HG03135 (cell line): ENCODE results near the gene GPC6.

Experiments
- ATAC-seq: cut with Tn5 transposase; IDR thresholded peaks from one replicate; pipeline ENCODE4 v1.9.1; 2021; ENCODE audit warnings: mild to moderate bottlenecking, moderate library complexity; ENCODE audit not compliant: unreplicated experiment

GPC6 gene

DNA sequence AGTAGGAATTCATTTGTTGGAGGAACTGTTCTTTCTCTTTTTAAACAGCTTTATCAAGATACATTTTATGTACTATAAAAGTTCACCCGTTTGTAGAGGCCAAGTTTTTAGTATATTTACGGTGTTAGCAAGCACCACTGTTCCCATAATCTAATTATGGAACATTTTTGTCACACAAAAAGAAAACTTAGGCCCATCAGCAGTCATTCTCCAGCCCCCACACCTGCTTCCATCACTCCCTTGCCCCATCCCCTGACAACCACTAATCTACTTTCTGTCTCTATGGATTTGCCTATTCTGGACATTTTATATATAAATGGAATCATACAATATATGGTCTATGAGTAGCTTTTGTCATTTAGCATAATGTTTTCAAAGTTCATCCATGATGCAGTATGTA is 787.9 kb downstream of the GPC6 start:
- no peak for ATAC-seq

DNA sequence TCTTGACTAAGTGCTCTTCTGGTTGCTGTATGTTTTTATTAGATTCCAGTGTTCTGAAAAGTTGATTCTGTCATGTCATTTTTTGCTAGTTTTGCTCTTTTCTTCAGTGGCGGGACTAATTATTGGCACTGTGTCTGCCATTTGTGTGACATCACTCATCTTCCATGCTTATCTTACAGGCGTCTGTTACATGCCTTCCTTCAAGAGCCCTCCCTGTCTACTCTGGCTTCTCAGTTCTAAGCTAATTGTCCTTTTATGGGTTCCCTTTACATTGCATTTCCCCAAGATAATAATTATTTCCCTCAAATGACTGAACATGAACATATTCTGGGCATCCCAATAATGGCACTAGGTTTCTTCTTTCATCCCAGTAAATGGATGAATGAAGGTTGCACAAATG is 793.8 kb downstream of the GPC6 start:
- ATAC-seq = no peak

DNA sequence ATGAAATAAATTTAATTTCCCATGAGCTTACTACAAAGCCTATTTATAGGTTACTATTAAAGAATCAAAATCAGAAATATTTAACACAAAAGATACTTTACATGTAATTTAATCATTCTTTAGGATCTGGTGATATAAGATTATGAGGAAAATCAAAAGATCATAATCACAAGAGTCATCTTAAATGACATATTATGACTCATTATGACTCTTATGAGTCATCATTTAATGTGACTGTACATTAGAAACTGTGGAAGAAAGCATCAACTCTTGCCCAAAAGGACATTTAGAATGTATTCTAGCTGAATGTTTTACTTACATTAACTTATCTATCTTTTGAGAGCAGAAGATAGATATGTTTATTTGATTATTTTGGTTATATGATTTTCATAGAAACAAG is 794.2 kb downstream of the GPC6 start:
- no peak for ATAC-seq

DNA sequence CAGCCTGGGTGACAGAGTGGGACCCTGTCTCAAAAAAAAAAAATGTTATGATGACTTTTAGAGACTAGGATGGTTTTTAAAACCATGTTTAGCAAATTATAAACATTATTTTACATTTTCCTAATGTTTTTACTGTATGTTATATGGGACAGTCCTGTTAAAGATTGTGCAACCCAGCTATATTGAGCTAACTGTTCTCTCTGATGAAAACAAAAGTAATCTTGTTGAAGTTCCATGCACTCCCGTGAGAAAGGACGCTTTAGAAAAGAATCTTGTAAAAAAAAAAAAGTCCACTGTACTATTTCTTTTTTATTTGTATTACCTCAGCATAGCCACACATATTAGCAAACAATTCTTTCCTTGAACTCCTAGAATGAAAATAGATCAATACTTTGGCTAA is 801.6 kb downstream of the GPC6 start:
- no peak for ATAC-seq

DNA sequence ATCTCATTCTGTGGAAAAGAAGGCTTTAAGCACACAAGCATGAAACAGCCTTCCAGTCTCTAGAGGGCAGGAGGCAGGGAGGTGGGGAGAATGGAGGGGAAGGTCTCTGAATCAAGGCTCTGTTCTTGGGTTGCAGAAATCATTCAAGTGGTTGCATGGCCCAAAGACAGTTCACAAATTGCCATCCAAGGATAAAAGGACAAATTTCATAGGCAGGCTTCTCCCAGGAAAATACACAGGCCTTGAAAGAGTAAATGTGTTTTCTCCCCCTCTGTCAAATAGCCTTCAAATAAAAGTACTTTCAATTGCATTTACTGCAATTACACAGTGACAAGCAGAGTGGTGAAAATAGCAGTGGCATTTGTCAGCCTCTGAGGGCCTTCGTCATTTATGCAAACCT is 802.0 kb downstream of the GPC6 start:
- no peak for ATAC-seq

DNA sequence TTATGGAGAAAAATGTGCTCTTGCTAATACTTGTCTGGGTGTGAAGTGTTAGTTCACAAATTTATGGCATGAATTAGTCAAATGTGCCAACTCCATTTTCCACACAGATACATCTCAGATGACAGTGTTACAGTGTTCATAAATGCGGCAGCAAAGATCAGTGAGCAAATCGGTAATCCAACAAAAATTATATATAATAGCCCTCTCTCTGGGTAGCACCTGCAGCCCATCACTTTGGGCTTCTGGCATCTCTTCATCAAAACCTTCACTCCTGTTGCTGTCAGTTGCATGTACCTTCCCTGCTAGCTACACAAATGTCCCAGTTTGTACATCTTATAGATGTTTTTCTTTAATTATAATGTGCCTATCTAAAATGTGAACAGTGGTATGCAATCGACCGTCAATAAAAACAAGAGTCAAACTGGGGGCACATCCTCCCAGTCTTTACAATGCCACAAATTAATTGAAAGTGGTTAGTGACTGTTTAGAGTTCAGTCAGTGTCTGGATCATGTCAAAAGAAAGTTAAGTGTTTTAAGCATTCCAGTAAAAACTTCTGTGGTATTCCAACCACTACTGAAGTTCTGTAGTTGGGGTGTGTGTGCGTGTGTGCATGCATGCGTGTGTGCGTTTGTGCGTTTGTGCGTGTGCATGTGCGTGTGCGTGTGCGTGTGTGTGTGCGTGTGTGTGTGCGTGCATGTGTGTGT is 804.0 kb downstream of the GPC6 start:
- no peak for ATAC-seq

DNA sequence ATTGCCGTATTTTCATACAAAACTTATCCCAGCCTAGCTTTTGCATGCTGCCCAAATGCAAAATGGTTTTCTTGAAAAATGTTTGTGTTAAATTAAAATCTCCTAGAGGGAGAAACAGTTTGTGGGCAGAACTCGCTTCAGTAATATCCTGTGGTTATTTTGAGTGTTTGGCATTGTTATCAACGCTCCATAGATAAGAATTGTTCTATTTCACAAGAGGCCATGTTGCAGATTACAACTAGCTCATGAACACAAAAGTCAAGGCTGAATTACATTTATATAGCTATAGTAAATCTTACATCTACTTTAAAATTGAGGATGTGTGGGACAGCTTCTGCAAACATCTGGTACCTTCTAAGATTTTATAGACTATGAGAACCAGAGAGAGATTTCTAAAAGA is 805.0 kb downstream of the GPC6 start:
- ATAC-seq = no peak

DNA sequence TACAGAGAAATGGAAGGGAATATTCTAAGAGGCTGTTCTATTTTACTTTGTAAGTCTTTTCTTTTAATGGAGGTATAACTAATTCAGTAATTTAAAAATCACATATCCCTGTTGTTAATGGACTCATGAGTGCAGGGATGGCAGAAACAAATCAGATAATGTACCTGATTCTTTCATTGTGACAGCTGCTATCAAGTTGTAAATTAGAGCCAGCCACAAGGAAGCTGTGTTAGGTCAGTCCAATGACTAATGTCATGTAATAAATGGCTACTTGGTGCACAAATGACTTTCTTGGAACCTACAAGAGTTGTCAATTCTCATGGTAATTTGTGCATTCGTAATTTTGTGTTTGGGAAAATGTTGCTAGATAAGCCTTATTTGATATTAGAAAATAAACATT is 806.5 kb downstream of the GPC6 start:
- ATAC-seq = no peak

DNA sequence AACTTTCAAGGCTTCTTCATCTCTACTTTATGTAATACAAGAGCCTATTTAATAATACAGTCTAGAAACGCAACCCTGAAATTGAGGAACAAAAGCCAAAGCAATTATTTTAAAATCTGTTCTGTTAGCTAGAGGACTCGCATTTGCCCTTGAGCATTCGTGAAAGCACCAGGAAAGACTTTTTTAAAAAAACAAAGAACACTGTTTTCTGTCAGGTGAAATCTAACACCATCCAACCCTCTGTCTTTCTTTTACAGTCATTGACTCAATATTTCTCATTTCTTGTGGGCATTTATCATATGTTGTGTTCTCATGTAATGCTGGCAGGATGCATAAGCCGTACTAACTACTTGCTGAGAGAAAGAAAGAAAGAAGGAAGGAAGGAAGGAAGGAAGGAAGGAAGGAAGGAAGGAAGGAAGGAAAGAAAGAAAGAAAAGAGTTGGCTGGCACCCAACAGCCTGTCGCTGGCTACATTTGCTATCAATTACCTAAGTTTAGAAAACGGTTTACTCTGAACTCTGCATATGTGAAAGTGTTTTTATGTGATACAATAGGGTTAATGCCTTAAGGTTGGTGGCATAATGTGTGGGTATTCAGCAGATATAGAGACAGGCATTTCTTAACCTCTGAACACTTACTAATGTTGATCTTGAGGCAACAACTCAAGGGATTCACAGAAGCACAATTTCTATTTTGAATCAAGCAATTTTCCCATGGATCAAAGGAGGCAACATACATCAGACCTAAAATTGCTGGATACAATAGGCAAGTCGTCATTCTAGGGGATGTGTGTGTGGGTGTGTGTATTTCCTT is 807.4 kb downstream of the GPC6 start:
- no peak for ATAC-seq

DNA sequence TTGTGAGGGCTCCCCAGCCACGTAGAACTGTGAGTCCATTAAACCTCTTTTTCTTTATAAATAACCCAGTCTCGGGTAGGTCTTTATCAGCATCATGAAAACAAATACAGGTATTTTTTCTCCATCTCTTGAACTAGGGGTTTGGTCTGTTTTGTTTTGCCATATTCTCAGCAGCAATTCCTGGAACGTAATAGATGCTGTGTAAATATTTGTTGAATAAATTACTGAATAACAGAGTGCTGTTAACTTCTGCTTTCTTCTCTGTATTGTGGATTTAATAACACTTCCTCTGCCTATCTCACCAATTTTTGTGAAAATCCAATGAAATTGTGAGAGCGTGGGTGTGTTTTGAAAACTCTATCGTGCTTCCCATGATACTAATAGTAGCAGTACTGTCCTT is 823.4 kb downstream of the GPC6 start:
- no peak for ATAC-seq

DNA sequence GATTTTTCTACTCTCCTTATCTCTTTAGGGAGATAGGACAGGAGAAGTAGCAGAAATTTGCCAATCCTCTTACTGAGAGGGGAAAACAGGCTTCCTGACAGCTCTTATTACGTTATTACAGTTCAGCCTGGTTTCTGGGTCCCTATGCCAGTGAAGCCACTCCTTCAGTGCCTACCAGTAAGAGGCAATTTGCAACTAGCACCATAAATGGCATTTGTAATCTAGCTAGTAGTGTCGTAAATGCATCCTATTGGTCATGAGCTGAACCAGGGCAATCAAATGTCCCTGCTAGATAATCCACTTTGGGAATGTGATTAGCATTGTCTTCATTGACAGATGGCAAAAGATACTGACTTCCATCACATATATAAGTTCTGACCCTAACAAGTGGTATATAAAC is 824.1 kb downstream of the GPC6 start:
- ATAC-seq = no peak

DNA sequence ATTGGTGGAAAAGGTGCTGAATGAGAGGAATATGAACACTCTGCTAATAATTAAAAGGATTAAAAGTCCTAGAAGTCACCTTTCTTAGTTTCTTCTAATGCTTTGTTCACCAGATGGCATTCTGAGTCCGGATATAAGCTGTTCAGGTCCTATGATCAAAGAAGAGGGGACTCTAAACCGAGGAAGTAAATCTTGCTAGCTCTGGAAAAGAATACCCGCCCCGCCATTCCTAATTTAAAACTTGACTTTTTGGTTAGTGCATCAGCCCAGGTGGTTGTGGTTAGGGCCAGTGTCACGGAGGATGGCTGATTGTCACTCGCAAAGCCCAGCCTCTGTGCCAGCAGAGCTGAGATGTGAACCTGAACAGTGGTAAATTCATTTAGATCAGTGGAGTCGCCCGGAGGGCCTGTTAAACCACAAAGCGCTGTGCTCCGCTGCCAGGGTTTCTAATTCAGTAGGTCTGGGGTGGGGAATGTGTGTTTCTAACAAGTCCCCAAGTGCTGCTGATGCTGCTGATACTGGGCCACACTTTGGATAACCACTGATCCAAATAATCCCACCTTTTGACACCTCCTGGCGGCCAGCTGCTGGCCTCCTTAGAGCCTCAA is 827.5 kb downstream of the GPC6 start:
- no peak for ATAC-seq

DNA sequence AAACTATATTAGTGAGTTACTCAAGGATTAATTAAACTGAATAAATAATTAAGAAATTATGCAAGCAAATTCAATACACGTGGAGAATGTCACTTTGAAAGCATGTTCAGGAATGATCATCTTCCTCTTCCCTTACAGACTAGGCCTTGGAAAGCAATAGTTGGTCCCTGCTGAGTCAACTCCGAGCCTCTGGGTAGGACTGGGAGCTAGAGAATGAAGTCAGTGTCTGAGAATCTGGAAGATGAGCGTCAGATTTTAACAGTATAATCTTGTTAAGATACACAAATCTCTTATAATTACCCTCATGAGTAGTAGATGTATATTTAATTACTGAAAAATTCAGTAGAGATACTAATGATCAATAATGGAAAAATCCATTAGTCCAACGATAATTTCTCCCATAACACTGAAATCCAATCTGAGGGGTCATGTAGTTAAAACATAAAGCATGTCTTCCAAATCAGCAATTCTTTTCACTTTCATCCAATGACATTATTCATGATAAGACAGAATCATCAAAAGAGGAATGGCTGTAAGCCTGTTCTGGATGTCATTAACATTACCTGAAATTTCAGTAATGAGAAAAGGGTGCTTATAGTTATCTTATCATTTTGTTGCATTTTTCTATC is 829.9 kb downstream of the GPC6 start:
- no peak for ATAC-seq

DNA sequence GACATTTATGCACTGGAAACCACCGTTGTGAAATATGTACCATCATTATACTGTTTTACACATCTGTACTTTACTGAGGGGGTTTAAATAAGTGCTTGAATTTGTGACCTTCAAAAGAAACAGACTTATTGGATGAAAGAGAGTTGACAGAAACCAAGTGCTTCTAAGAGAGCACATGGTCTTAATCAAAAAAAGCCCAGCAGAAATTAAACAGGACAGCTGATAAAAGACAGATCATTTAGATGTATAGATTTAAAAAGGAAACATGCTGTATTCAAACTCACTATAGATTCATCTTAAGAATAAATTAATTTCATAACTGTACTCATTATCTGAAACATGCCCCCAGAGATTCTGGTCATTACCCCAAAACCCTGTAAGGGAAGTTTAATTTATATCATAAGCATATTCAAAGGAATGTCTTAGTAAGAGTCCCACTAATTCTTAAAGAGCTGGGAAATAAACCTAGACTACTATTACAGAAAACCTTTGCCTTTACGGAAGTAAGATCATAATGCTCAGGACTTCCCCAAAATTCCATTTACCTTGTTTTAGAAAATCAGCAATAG is 831.1 kb downstream of the GPC6 start:
- no peak for ATAC-seq

DNA sequence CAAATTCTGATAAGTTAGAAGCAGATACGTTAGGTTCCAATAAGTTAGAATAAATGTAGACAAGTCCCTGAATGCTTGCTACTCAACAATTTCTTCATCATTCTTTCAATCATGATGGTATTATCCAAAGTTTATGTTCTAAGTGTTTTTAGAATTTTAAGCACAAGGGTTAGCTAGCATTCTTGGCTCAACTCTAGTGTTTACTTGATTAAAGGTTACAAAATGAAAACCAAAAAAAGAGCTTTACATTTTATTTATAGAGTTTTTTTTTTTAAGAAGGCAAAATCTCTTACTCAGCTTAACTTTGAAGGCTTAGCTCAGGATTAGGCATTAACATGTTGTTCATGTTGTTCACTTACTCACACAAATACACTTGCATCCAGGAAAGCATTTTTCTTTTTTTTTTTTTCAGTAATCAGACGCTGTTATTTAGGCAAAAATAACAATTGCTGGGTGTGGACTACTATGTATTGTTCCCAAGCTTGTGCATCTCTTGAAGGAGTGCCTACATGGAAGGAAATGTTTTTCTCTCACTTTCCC is 832.3 kb downstream of the GPC6 start:
- no peak for ATAC-seq

DNA sequence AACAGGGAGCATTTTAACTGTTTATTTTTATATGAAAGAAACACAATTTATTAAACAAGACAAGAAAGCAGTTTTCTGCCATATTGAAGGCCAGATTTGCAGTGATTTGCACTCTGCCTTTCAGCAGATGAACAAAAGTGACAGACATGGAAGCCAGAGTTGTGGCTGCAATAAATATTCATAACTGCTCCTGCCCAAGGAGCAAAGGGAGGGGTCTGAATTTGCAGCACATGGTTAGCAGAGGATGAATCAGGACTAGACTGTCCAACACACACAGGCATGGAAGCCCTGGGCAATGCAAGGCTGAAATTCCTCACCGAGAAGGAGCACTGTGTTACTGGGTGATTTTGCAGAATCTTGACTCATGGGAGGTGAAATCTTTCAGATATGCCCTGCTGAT is 834.7 kb downstream of the GPC6 start:
- no peak for ATAC-seq

DNA sequence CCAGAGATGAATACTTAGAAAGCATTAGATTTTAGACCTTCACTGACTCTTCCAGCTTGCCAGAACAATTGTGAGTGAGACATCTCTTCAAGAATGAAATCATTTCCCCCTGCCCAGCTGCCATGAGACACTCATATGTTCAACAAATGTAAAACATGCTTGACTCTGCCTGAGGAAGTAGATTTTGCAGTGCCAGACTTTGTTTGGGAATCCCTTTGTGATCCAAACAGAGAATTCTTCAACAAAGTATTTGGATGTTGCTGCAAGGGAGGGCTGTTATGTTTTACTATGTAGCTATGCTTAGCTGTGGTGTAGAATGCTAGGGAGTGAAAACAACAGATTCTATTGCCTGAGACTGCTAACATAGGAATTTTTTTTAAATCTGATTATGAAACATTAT is 836.5 kb downstream of the GPC6 start:
- ATAC-seq = no peak

DNA sequence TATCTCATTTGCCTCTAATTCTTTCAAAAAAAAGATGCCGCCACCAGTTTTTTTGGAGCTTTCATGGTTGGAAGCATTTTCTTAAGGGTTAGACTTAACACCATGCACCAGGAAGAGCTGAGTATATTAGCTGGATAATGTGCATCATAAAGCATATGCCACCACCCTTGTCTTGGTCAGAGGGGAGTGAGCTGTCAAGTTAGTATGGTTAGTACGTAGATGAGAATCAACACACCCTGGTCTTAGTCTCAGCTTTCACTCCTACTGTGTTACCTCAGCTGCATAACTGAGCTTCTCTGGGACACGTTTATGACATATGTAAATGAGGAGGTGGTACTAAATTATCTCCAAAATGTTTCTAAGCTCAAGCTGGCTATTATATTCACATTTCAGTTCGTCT is 837.2 kb downstream of the GPC6 start:
- no peak for ATAC-seq

DNA sequence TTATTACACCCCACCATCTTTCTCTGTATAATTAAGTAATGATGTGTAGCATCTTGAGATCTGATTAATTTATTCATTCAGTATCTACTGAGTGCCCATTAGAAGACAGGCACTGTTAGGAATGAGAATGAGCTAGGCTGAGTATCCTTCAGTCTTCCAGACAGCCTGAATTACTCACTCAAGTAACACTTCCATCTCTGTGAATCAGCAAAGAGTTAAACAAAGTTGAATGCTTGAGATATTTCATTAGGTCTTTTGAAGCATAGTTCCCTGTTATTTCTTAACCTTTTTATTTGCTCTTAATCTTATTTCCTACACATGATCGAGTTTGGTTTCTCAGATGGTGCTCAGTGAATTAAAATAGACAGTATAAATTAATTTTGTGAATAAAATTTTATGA is 839.1 kb downstream of the GPC6 start:
- ATAC-seq = no peak

DNA sequence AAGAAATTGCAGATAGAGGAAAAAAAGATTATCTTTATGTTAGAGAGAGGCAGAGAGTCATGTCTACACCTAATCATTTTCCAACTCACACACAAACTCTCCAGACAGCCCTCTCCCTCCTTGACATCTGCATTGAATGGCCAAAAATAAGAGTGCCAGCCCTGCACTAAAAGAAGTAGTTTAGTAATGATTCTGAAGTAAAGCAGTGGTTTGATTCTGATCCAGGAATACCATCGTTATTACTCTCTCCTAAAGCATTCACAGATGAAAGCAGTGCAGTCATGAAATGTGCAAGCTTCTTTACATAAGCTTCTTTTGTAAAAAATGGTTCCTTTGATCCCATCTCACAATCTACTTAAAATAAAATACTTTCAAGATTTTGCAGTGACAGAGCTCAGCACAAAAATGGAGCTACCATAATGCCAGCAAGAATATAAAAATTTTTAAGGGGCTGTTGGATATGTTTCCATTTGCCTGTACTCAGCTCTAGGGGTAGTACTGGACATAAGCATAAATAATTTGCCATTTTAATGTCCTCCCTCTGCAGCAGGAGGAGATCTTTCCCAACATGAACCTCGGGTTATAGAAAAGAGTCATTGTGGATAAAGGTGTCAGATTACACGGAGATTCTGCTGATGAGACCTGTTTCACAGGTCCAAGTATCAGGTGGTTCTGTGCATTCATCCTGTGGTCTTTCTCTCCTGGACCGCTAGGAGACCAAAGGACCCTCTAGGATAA is 846.6 kb downstream of the GPC6 start:
- ATAC-seq = no peak
